KOPT-K1 (cell line): ENCODE results near the gene ZBTB18.
A peak's percentile ranks its signal among the peaks of the same experiment; 100 is the strongest.

Experiments
- H3K27ac ChIP-seq: fragments of 200-600 bp; sonication (generic); 2 replicates; pipeline ENCODE4 v1.5.1; 2016; ENCODE audit warnings: antibody characterized with exemption, mild to moderate bottlenecking, low read depth, low read length; ENCODE audit not compliant: poor library complexity, severe bottlenecking
- H3K36me3 ChIP-seq: fragments of 200-600 bp; sonication (generic); 2 replicates; pipeline ENCODE4 v1.5.1; 2017; ENCODE audit warnings: antibody characterized with exemption, mild to moderate bottlenecking, low read length, moderate library complexity; ENCODE audit not compliant: insufficient read depth
- H3K9me3 ChIP-seq: fragments of 200-600 bp; sonication (generic); 2 replicates; pipeline ENCODE4 v1.5.1; 2017; ENCODE audit warnings: antibody characterized with exemption, low read length, mild to moderate bottlenecking; ENCODE audit not compliant: insufficient read depth, poor library complexity, severe bottlenecking

The ZBTB18 gene

DNA sequence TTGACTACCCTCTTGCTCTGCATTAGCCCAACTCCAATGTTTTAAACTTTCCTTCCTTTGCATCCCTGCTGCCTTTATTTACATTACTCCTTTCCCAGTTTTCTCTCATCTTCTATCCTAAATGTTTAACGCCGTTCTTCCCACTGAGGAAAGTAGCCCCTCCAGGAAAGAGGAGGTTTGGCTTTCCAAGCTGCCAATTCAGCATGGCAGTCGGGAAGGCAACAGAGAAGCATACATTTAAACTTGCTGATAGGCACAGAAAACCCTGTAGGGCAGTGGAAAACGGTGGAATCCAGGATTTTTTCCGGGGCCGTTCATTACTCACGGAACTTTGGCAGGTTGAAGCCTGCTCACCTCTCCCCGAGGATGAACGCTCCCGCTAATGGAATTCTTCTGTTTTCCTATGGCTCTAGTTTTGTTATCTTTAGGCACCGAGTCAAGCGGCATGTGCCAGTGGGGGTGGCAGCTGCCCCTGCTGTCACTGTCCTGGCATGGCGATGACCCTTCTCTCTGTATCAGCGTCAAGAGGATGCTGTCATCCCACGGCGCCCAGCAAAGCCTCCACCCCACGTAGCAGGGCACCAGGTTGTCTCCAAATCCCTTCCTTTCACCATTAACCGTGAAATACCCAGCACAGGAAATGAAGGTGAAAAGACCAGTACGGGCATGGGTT, 48.3 kb downstream of the ZBTB18 start:
- H3K9me3 ChIP-seq: no peaks in the 10 kb centered on the region
- H3K36me3 ChIP-seq: no peaks in the 10 kb centered on the region
- no peak overlapping the region for H3K27ac ChIP-seq

DNA sequence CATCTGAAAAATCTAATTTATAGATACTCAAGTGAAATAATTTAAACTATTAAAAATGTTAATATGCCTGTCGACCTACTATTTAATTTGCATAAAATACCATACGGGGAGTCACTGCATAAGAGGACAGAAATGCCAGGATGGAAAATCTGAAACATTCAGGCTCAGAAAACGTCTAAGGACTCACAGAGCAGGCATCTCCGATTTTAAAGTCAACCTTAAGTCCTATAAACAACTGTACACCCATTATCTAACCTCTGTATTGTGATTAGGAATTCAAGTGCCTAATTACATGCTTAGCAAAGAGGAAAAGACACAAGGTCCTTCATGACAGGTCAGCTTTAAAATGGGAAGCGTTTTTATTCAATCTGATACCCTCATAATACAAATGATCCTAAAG, 49.2 kb downstream of the ZBTB18 start:
- H3K27ac ChIP-seq: no peak overlapping the region
- H3K36me3 ChIP-seq: no peaks in the 10 kb centered on the region
- H3K9me3 ChIP-seq: no peaks in the 10 kb centered on the region

DNA sequence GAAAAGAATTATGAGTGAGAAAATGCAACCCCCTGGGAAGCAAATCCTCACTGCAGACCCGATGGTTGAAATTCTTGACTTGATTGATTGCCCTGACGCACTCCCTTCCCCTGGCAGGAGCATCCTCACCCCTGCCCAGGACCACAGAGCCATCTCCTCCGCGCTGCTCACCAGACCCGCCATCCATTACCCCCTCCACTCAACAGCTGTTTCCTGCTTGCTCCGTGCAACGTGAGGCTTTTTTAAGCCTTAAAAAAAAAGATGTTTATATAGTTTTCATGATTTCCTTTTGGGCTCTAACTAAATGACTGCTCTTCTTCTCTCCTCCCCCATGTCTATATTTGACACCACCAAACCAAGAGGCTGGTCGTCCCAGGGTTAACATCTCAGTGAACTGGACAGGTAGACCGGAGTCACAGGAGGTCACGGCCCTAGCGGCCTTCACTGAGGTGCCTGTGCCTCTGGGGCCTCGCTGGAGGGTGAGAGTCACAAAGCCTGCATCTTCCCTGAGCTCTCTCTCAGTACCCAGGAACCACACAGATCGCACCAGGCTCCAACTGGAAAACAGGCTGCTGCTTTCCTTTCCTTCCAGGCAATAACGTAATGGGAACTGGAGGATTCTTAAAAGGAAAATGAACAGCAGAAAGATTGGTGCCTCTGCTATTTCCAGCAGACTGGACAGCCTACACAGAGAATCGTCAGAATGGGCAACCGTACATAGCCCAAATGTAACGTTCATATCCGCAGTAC, 49.8 kb downstream of the ZBTB18 start:
- Histone ChIP-seq H3K36me3 (no peaks in the 10 kb centered on the region), H3K9me3 (no peaks in the 10 kb centered on the region), H3K27ac (peak overlapping the region; percentile 8)

- H3K36me3 ChIP-seq: no peaks in the 10 kb centered on the region
- no peak overlapping the region for H3K27ac ChIP-seq
- no peaks in the 10 kb centered on the region for H3K9me3 ChIP-seq
Observed at GRCh38 chr1:244102046-244102445, 51.0 kb downstream of the ZBTB18 start.

DNA sequence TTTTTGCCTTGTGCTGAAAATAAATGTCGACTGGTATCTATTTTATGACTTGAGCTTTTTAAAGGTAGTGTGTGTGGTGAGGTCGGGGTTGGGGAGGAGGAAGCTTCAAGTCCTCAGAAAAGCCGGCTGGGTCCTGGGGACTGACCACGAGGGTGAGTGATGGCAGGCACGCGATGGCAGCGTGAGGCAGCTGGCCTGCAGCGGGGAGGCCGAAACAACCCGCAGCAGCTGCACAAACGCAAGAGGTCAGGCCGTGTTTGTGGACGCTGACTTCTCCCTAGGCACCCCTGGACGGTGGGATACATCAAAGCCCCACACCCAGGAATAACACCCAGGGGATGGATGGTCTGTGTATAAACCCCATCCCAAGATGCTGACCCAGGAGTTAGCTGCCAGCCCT, 51.4 kb downstream of the ZBTB18 start:
- Histone ChIP-seq H3K27ac (no peak overlapping the region), H3K36me3 (no peaks in the 10 kb centered on the region), H3K9me3 (no peaks in the 10 kb centered on the region)

- Histone ChIP-seq H3K9me3 (no peaks in the 10 kb centered on the region), H3K36me3 (no peaks in the 10 kb centered on the region), H3K27ac (no peak overlapping the region)
Observed at GRCh38 chr1:244104309-244105060, 53.4 kb downstream of the ZBTB18 start.

GRCh38 chr1:244106176-244106575, 55.1 kb downstream of the ZBTB18 start:
- H3K9me3 ChIP-seq: no peaks in the 10 kb centered on the region
- no peak overlapping the region for H3K27ac ChIP-seq
- no peaks in the 10 kb centered on the region for H3K36me3 ChIP-seq
